Measurements from ENCODE around the gene ACTR5.

Gene ACTR5

DNA sequence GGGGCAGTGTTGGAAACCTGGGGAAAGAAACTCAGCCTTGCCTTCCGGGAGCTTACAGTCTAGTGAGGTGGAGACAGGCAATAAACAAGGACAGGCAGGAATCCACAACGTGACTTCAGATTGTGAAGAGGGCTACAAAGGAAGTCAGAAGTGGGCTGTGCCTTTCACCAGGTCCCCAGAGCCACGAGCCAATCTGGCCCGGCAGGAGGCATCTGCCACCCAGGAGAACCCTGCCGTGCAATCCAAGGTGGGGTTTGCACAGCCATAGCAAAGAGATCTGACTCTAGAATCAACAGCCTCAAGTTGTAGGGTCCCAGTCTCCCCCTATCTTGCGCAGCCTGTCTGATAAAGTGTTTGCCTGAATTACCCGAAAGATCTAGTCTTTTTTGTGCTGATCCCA lies 18.5 kb upstream of the ACTR5 start:
- no peak for DNase-seq

DNA sequence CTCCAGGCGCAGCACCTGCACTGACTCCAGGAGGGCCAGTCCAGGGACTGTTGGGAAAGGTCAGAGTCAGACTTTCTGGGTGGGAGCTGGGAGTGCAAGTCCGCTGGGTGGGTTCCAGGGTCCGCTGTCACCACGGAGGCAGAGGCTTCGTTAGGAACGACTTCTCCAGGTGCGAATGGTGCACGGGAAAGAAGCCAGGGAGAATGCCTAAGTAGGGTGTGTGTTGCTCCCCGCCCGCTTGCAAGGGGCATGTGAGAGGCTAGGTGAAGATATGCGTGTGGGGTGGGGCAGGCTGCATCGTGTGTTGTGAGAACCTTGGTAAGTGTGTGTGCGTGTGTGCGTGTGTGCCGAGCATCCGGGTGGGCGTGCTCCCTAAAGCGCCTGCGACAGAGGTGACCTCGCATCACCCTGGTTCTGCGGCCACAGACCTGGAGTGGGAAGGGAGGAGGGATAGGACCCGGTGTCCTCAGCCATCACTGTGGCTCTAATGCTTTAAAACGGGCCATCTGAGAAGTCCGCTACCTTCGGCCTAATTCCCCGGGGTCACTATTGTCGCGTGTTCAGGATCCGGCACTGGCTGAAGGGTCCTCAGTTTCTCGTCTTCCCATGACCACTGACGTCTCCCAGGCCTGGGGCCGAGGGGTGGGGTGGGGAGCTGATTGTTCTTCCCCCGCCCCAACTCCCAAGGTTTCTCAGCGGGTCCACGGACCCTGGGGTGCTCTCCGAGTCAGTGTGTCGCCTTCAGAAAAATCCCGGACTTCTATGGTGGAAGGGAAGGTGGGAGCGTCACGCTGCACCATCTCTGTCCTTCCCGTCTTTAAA lies 17.9 kb upstream of the ACTR5 start:
- DNase-seq: no peak

- peak; percentile 72 to 76 for DNase-seq
Observed at GRCh38 chr20:38730989-38731737, 17.1 kb upstream of the ACTR5 start.

DNA sequence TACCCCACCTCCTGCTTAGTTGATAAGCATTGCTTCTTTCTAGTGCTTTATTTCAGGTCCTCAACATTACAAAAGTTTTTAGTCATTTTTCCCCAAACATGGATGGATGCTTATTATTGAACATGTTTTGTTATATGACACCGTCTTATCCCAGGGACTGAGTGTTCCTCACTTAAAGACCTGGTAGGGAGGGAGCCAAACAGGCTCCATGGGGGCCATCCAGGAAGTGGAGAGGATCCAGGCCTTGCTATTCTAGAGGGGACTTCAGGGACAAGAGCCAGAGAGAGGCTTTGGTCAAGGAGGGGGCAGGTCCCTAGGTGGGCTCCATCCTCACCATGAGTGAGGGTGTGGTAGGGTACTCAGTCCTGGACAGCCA lies 16.5 kb upstream of the ACTR5 start:
- no peak for DNase-seq

- DNase-seq: no peak
Observed at GRCh38 chr20:38732981-38733380, 15.3 kb upstream of the ACTR5 start.

DNA sequence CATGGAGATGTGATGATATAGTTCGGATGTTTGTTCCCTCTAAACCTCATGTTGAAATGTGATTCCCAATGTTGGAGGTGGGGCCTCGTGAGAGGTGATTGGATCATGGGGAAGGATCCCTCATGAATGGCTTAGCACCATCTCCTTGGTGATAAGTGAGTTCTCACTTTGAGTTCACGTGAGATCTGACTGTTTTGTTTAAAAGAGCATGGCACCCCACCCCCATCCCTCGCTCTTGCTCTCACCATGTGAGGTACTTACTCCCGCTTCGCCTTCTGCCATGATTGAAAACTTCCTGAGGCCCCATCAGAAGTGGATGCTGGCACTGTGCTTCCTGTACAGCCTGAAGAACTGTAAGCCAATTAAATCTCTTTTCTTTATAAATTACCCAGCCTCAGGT lies 13.1 kb upstream of the ACTR5 start:
- DNase-seq: no peak

GRCh38 chr20:38737887-38738286 lies 10.4 kb upstream of the ACTR5 start:
- DNase-seq: no peak

GRCh38 chr20:38745757-38746156 lies 2.5 kb upstream of the ACTR5 start:
- DNase-seq: no peak

DNA sequence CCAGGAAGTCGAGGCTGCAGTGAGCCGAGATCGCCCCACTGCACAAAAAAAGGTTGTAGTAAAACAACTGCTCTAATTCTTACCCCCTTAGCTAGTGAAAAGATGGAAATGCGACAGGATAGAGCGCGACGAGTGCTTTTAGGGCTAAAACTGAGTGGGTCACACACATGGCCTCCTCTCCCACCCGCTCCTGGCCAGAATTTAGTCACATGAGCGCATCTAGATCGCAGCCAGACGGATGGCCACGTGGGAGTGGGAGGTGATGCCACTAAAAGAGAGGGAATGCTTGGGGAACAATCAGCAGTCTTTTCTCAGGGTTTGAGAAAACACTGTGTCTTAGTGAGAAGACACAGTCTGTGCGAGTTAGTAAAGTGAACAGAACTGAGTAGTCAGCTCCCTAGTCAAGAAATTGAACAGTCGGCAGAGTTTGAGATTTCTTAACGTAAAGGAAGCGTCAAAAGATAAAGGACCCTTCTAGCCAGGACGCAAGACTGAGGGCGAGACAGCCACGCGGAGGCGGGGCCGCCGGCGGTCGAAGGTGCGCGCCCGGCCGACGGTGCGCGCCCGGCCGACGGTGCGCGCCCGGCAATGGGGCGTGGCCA lies 664 bp upstream of the ACTR5 start:
- DNase-seq: no peak

- peak; percentile 64 to 68 for DNase-seq
Observed at GRCh38 chr20:38748861-38749149, 545 bp downstream of the ACTR5 start.

DNA sequence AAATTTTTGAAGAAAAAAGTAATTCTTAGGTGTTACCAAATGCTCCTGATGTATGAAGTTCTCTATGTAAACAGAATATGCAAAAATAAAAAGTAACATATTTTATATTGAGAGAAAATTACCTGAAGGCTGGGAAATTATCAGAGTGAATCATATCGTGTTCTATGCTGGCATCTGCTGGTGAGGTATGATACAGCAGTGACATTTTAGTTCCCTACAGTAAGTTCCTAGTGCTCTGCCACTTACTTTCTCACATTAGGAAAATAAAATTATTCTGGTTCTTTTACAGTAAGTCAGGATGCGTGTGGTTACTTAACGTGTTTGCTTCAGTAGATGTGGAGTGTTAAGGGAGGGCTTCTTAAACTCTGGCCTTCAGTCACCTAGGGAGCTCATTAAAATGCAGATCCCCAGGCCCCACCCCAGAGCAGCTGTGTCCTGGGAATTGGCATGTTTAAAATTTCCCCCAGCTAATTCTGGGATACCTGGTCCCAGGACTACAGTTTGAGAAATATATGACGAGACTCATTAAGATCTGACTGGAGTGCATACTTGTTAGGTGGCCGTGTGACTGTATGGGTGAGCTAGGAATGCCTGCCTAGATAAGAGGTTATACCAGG lies 3.2 kb downstream of the ACTR5 start:
- peak; percentile 24 to 46 for DNase-seq

DNA sequence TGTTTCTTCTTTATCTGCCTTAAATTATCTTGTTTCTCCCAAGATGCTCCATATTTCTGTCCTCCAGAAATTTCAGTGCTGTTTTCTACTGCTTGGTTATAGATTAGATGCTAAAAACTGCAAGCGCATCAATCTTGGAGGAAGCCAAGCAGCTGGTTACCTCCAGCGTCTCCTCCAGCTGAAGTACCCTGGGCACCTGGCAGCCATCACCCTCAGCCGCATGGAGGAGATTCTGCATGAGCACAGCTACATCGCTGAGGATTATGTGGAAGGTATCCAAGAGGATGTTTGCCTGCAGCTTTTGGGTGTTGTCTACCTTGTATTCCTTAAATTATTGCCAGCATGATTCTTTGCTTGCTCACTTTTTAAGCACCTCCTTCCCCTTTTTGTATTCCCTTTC lies 3.8 kb downstream of the ACTR5 start:
- DNase-seq: no peak

DNA sequence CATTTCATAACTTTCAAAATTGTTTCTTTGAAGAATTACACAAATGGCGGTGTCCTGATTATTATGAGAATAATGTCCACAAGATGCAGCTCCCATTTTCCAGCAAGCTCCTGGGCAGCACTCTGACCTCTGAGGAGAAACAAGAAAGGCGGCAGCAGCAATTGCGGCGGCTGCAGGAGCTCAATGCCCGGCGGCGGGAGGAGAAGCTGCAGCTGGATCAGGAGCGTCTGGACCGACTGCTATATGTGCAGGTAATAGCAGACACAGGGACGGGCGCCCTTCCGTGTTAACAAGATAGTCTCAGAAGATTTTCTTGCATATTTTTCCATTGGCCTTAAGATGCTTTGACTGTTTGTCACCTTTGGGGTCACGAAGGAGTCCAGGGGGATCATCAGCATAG lies 6.7 kb downstream of the ACTR5 start:
- DNase-seq: no peak

DNA sequence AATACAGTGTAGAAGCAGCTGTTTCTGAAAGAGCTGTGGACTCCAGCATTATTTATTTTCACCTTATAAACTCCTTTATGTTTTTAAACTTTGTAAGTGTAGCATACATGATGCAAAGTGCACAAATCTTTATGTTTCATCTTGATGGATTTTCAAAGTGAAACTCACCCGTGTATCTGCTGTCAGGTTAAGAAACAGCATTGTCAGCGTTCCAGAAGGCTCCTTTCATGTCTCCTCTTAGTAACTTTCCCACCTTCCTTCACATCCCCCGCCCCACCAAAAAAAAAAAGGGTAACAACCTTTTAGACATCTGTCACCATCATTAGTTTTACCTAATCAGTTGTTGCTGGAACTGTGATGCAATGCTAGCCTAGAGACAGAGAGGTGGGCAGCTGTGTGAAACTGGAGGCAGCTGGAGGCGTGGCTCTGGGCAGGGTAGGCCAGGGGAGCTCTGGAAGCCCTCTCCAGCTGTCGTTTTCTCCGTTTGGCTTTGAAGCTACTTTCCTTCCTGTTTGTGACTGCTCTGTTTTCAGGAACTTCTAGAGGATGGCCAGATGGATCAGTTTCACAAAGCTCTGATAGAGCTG lies 7.2 kb downstream of the ACTR5 start:
- no peak for DNase-seq

- DNase-seq: no peak
Observed at GRCh38 chr20:38757145-38757775, 9.0 kb downstream of the ACTR5 start.

DNA sequence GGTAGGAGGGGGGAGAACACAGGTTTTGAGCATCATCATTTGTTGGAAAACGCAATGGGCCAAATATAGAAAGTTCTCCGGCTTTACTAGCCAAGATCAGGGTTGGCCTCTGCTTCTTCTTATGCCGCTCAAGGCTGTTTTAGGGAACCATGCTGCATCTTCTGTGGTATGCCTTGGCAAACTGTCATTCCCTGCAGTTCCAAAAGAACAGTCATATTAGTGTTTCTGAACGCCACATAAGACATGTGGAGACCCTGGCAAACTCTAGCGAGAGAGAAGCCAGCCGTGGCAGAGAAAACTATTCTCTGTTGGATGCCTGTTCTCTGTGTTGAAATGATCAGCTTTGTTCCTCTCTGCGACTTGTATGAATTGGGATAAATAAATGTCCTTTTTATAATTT lies 10.8 kb downstream of the ACTR5 start:
- DNase-seq: no peak

GRCh38 chr20:38760978-38761377 lies 12.7 kb downstream of the ACTR5 start:
- no peak for DNase-seq

GRCh38 chr20:38762174-38762573 lies 13.9 kb downstream of the ACTR5 start:
- DNase-seq: no peak

GRCh38 chr20:38763616-38764015 lies 15.4 kb downstream of the ACTR5 start:
- no peak for DNase-seq

GRCh38 chr20:38764567-38765318 lies 16.5 kb downstream of the ACTR5 start:
- peak; percentile 40 to 54 for DNase-seq

DNA sequence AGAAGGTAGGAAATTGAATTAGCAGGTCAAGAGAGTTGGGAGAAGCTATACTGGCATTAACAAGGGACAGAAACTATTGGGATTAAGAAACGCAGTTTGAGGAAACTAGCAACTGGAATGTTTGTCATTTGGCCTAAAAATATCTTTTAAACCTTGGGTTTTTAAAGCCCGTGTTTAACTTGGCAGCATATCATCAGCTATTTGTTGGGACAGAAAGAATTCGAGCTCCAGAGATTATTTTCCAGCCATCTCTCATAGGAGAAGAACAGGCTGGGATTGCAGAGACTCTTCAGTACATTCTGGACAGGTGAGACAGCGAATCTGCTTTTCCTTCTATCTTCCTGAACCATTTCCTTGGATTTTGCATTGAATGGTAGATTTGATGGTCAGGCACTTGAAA lies 17.8 kb downstream of the ACTR5 start:
- no peak for DNase-seq
